Measurements from ENCODE around the gene ZNF195. TPM values are rescaled to one million over a fixed set of nuclear protein-coding genes. Genes with fewer than 3 reads are reported as not detected.

Gene ZNF195
- total and polyA plus RNA-seq, 2 of the 8 experiments (the other 6 are each of a cell fraction or from before 2014, with no cell fraction given), result 23.9 to 88.6 TPM

GRCh38 chr11:3356858-3357257, 22.1 kb downstream of the ZNF195 start:
- H2BK120ac ChIP-seq (replicated peaks; ENCODE audit: low read depth, low read length), result no peak overlapping the region
- H3K14ac ChIP-seq (ENCODE audit: insufficient read length), result no peak overlapping the region
- H4K20me1 ChIP-seq (replicated peaks in 1 of 2; ENCODE audit: control insufficient read depth in 1 of 2, insufficient read depth in 2 of 2, low read length in 2 of 2), result no peaks in the 10 kb centered on the region
- POLR2A ChIA-PET (ENCODE audit: partially characterized antibody), result interaction anchor here (1.0 to 5.9 kb wide), 4 partner anchors 11 to 29 kb away, joined by 3 to 117 read pairs (median 16); partner anchors contain the start of gene ZNF195
- no peak overlapping the region for H4K8ac ChIP-seq (ENCODE audit: extremely low read depth, insufficient read depth, low read length)
- H3K18ac ChIP-seq (ENCODE audit: extremely low read depth, low read length), result no peak overlapping the region
- H3K4me1 ChIP-seq (replicated peaks in 1 of 4; ENCODE audit: control insufficient read depth in 3 of 4, insufficient read depth in 4 of 4, low read length in 3 of 4), result no peaks in the 10 kb centered on the region
- no peak overlapping the region for H3K27ac ChIP-seq (ENCODE audit: low read depth, low read length)
- H3K56ac ChIP-seq (replicated peaks; ENCODE audit: insufficient read length, low read depth, low read length), result no peak overlapping the region
- no peak overlapping the region for H3K23ac ChIP-seq (ENCODE audit: insufficient read length)
- H3K4ac ChIP-seq (replicated peaks; ENCODE audit: insufficient read length, low read depth, low read length), result no peak overlapping the region
- H3K4me3 ChIP-seq (ENCODE audit: extremely low read depth in 1 of 4, insufficient read depth in 2 of 4, low read depth in 3 of 4, low read length in 4 of 4), result no peak overlapping the region
- H2BK20ac ChIP-seq (ENCODE audit: low read length), result no peak overlapping the region
- no peak overlapping the region for H2AFZ ChIP-seq (ENCODE audit: low read length)
- peaks cover 47 to 54% of the 10 kb centered on the region in 2 experiments for H3K9me3 ChIP-seq (ENCODE audit: insufficient read depth in 2 of 2, low read depth in 1 of 2, low read length in 1 of 2)
- H3K79me1 ChIP-seq (ENCODE audit: low read depth, low read length), result no peaks in the 10 kb centered on the region
- H3K9ac ChIP-seq (replicated peaks in 1 of 4; ENCODE audit: extremely low read depth in 1 of 4, low read depth in 3 of 4, low read length in 3 of 4), result no peak overlapping the region
- no peak overlapping the region for H2BK15ac ChIP-seq (ENCODE audit: low read length)
- DNase-seq (ENCODE audit: low read depth in 1 of 2, low spot score in 2 of 2), result no peak
- no peak overlapping the region for H4K5ac ChIP-seq (ENCODE audit: insufficient read length, low read depth, low read length)
- H2BK12ac ChIP-seq (ENCODE audit: low read depth, low read length), result no peak overlapping the region
- H4K91ac ChIP-seq (replicated peaks; ENCODE audit: insufficient read length, low read length), result no peak overlapping the region
- peaks cover 9% of the 10 kb centered on the region; the same call in 1 of the 2 replicates for H3K23me2 ChIP-seq (ENCODE audit: low read depth, low read length)
- WGBS, 2 experiments (ENCODE audit: extremely low coverage in 1 of 2, insufficient coverage in 1 of 2, insufficient read length in 1 of 2, insufficient replicate concordance in 2 of 2, low coverage in 1 of 2, low lambda C conversion rate in 2 of 2, missing lambda C conversion rate in 1 of 2), result 86 to 100% methylated on average over 3 to 10 of the region's 10 CpGs
- H2BK5ac ChIP-seq (ENCODE audit: low read depth, low read length), result no peak overlapping the region
- no peaks in the 10 kb centered on the region for H3K79me2 ChIP-seq (ENCODE audit: control insufficient read depth in 1 of 2, insufficient read depth in 2 of 2, low read length in 2 of 2)
- H3K27me3 ChIP-seq (replicated peaks in 1 of 4; ENCODE audit: control insufficient read depth in 3 of 4, extremely low read depth in 1 of 4, insufficient read depth in 3 of 4, low read length in 3 of 4), result no peaks in the 10 kb centered on the region
- TF ChIP-seq EZH2 (IDR thresholded peaks at IDR 0.05; ENCODE audit: low read depth, low read length, severe bottlenecking) (no peak), ZNF274 (IDR thresholded peaks at IDR 0.05; ENCODE audit: borderline replicate concordance, extremely low read depth, low read length) (no peak), CHD1 (IDR thresholded peaks at IDR 0.05; ENCODE audit: low read depth, low read length) (no peak), POLR2A (IDR thresholded peaks at IDR 0.05; ENCODE audit: control extremely low read depth in 1 of 2, low read depth in 2 of 2, low read length in 2 of 2) (peak in 1 of 2 experiments; percentile 58; a peak in 1 of 3 replicates), RNF2 (IDR thresholded peaks at IDR 0.05; ENCODE audit: borderline replicate concordance, low read depth, low read length, missing control alignments, poor library complexity, severe bottlenecking) (no peak)
- TF ChIP-seq, protein P1, sequence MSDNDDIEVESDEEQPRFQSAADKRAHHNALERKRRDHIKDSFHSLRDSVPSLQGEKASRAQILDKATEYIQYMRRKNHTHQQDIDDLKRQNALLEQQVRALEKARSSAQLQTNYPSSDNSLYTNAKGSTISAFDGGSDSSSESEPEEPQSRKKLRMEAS (IDR thresholded peaks at IDR 0.05), result no peak
- TF ChIP-seq, protein P2, sequence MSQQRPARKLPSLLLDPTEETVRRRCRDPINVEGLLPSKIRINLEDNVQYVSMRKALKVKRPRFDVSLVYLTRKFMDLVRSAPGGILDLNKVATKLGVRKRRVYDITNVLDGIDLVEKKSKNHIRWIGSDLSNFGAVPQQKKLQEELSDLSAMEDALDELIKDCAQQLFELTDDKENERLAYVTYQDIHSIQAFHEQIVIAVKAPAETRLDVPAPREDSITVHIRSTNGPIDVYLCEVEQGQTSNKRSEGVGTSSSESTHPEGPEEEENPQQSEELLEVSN (IDR thresholded peaks at IDR 0.05), result peak; percentile 41; the same call in 1 of the 2 replicates
- peaks cover 27 to 52% (median 37%) of the 10 kb centered on the region in 4 experiments for H3K36me3 ChIP-seq (ENCODE audit: control insufficient read depth in 2 of 4, insufficient read depth in 4 of 4, low read length in 3 of 4)
- FAIRE-seq, result no peak
- H3K4me2 ChIP-seq (ENCODE audit: insufficient read depth in 1 of 2, low read depth in 2 of 2, low read length in 2 of 2), result no peak overlapping the region
- H2AK5ac ChIP-seq (ENCODE audit: low read depth, low read length), result no peak overlapping the region
- CTCF ChIA-PET (ENCODE audit: partially characterized antibody), result no interaction called here

All from H1 (cell line).